Small intestine (tissue), 7 donors: ENCODE measurements around the gene ANKRD55. TPM values are rescaled to one million over a fixed set of nuclear protein-coding genes. Genes with fewer than 3 reads are reported as not detected.

Experiments used
- DNase-seq, 2 donors: peaks; one replicate each; pipeline versions ENCODE4 v3.0.0 to v3.0.0-alpha.2; 2013
- FAIRE-seq: peaks from 2 replicates; lab custom pipeline; 2012; peaks lifted over from hg19 to GRCh38; lab: Jason Lieb, UNC
- H3K27ac ChIP-seq, 3 donors: one replicate each; pipeline ENCODE4 v1.5.1; 2013; ENCODE audit warnings: low read length in 2 of 3, mild to moderate bottlenecking in 2 of 3, control low read depth in 1 of 3, inconsistent platforms in 1 of 3, low read depth in 1 of 3, moderate library complexity in 1 of 3
- H3K27me3 ChIP-seq, 3 donors: one replicate each; pipeline ENCODE4 v1.6.1; 2013; ENCODE audit warnings: low read length in 3 of 3, inconsistent platforms in 1 of 3; ENCODE audit not compliant: control insufficient read depth in 3 of 3, insufficient read depth in 3 of 3
- H3K36me3 ChIP-seq, 3 donors: one replicate each; pipeline ENCODE4 v1.6.1; 2013; ENCODE audit warnings: low read length in 3 of 3, inconsistent platforms in 1 of 3, low read depth in 1 of 3, mild to moderate bottlenecking in 1 of 3, moderate library complexity in 1 of 3; ENCODE audit not compliant: control insufficient read depth in 3 of 3, insufficient read depth in 2 of 3
- H3K4me1 ChIP-seq, 3 donors: one replicate each; pipeline ENCODE4 v1.6.1; 2013; ENCODE audit warnings: low read length in 2 of 3, inconsistent platforms in 1 of 3, low read depth in 1 of 3, mild to moderate bottlenecking in 1 of 3, moderate library complexity in 1 of 3; ENCODE audit not compliant: control insufficient read depth in 3 of 3, insufficient read depth in 2 of 3
- H3K4me3 ChIP-seq, 3 donors: one replicate each; pipeline ENCODE4 v1.5.1; 2013; ENCODE audit warnings: low read length in 3 of 3, control low read depth in 1 of 3, inconsistent platforms in 1 of 3, low read depth in 1 of 3, mild to moderate bottlenecking in 1 of 3, moderate library complexity in 1 of 3
- H3K9me3 ChIP-seq, 2 donors: one replicate each; pipeline ENCODE4 v1.6.1; 2013; ENCODE audit warnings: low read depth in 1 of 2, low read length in 1 of 2; ENCODE audit not compliant: control insufficient read depth in 2 of 2, insufficient read depth in 1 of 2
- WGBS, 3 donors: extraction: QIAGEN DNeasy Blood & Tissue Kit; methylation state at CpG; one replicate each; pipeline ENCODE4 v1.1.7; 2013; 5-methylcytosine and 5-hydroxymethylcytosine counted together
- polyA plus RNA-seq, 4 donors: library from polyadenylated mRNA; stranded (reverse) in 3 of 4; unstranded in 1 of 4; fragments of 200-250 nt in 3 of 4; fragments of 120-200 nt in 1 of 4; gene quantifications; one replicate each; pipeline versions ENCODE4 v1.2.1 to v1.2.3, GENCODE V29; 2013
- donor health status: healthy with polysubstance abuse.
- donor health status: control.
- donor health status: control.
- donor health status: Bipolar disorder and iron deficiency.
- donor health status: healthy.

ANKRD55 gene
- polyA plus RNA-seq, 4 donors, result 0.10 to 0.13 TPM; not detected in 2

- 83 to 95% (median 84%) methylated on average over 1 of the region's 1 CpG for WGBS, 3 donors
- no peak overlapping the region for H3K4me3 ChIP-seq
- H3K4me1 ChIP-seq, result peaks cover 0 to 17% (median 2%) of the 10 kb centered on the region in 3 donors
- no peak overlapping the region for H3K27ac ChIP-seq
- H3K36me3 ChIP-seq, result no peaks in the 10 kb centered on the region
- FAIRE-seq, result no peak
- H3K27me3 ChIP-seq, result no peaks in the 10 kb centered on the region
- no peaks in the 10 kb centered on the region for H3K9me3 ChIP-seq
- no peak for DNase-seq
These were observed 114.1 kb downstream of the ANKRD55 start for GRCh38 chr5:56119050-56119449.

GRCh38 chr5:56116599-56117141 lies 116.5 kb downstream of the ANKRD55 start:
- WGBS, 3 donors, result 63 to 76% (median 76%) methylated on average over 9 of the region's 9 CpGs
- Histone ChIP-seq H3K36me3 (no peaks in the 10 kb centered on the region), H3K4me1 (peaks cover 0 to 7% (median 0%) of the 10 kb centered on the region in 3 donors), H3K9me3 (no peaks in the 10 kb centered on the region), H3K27me3 (no peaks in the 10 kb centered on the region), H3K4me3 (no peak overlapping the region), H3K27ac (no peak overlapping the region)
- FAIRE-seq (no peak), DNase-seq (peak in 1 of 2 donors; percentile 6)

GRCh38 chr5:56115589-56115988 lies 117.5 kb downstream of the ANKRD55 start:
- 96 to 98% (median 96%) methylated on average over 4 of the region's 4 CpGs for WGBS, 3 donors
- Histone ChIP-seq H3K4me3 (no peak overlapping the region), H3K9me3 (no peaks in the 10 kb centered on the region), H3K36me3 (no peaks in the 10 kb centered on the region), H3K27ac (no peak overlapping the region), H3K27me3 (no peaks in the 10 kb centered on the region), H3K4me1 (peaks cover 0 to 7% (median 0%) of the 10 kb centered on the region in 3 donors)
- DNase-seq (no peak), FAIRE-seq (no peak)

GRCh38 chr5:56112526-56113121 lies 120.5 kb downstream of the ANKRD55 start:
- DNase-seq (no peak), FAIRE-seq (no peak)
- peaks cover 0 to 7% (median 0%) of the 10 kb centered on the region in 3 donors for H3K4me1 ChIP-seq
- 91 to 94% (median 92%) methylated on average over 11 of the region's 11 CpGs for WGBS, 3 donors
- no peaks in the 10 kb centered on the region for H3K36me3 ChIP-seq
- H3K4me3 ChIP-seq, result no peak overlapping the region
- H3K27me3 ChIP-seq, result no peaks in the 10 kb centered on the region
- no peaks in the 10 kb centered on the region for H3K9me3 ChIP-seq
- no peak overlapping the region for H3K27ac ChIP-seq

GRCh38 chr5:56111404-56111781 lies 121.7 kb downstream of the ANKRD55 start:
- Histone ChIP-seq H3K27ac (no peak overlapping the region), H3K4me1 (peaks cover 0 to under 1% (median 0%) of the 10 kb centered on the region in 3 donors), H3K36me3 (no peaks in the 10 kb centered on the region), H3K9me3 (no peaks in the 10 kb centered on the region), H3K4me3 (no peak overlapping the region), H3K27me3 (no peaks in the 10 kb centered on the region)
- WGBS, 3 donors, result 87 to 95% (median 91%) methylated on average over 9 of the region's 9 CpGs
- FAIRE-seq (no peak), DNase-seq (no peak)

GRCh38 chr5:56110646-56111403 lies 122.3 kb downstream of the ANKRD55 start:
- H3K27ac ChIP-seq, result no peak overlapping the region
- 92 to 94% (median 92%) methylated on average over 6 of the region's 6 CpGs for WGBS, 3 donors

GRCh38 chr5:56108246-56108645 lies 124.9 kb downstream of the ANKRD55 start:
- Histone ChIP-seq H3K4me1 (no peaks in the 10 kb centered on the region), H3K27me3 (no peaks in the 10 kb centered on the region), H3K4me3 (no peak overlapping the region), H3K27ac (no peak overlapping the region), H3K36me3 (no peaks in the 10 kb centered on the region), H3K9me3 (no peaks in the 10 kb centered on the region)
- no peak for DNase-seq
- WGBS, 3 donors, result 75 to 89% (median 88%) methylated on average over 3 of the region's 3 CpGs
- FAIRE-seq, result no peak

More at GRCh38 chr5:56110646-56111403, 122.3 kb downstream of the ANKRD55 start:
- FAIRE-seq, result no peak
- H3K9me3 ChIP-seq, result no peaks in the 10 kb centered on the region
- no peak overlapping the region for H3K4me3 ChIP-seq
- H3K4me1 ChIP-seq, result no peaks in the 10 kb centered on the region
- no peaks in the 10 kb centered on the region for H3K36me3 ChIP-seq
- no peaks in the 10 kb centered on the region for H3K27me3 ChIP-seq
- no peak for DNase-seq

GRCh38 chr5:56106837-56107236 lies 126.3 kb downstream of the ANKRD55 start:
- no peaks in the 10 kb centered on the region for H3K9me3 ChIP-seq
- H3K27ac ChIP-seq, result no peak overlapping the region
- H3K36me3 ChIP-seq, result no peaks in the 10 kb centered on the region
- no peaks in the 10 kb centered on the region for H3K27me3 ChIP-seq
- DNase-seq (no peak), FAIRE-seq (no peak)
- H3K4me3 ChIP-seq, result no peak overlapping the region
- H3K4me1 ChIP-seq, result no peaks in the 10 kb centered on the region
